DOHH2 (cell line): ENCODE measurements around the gene ANP32B.

Experiments
- H3F3A ChIP-seq: fragments of 200-600 bp; sonication (generic), shearing (Covaris generic); 2 replicates; pipeline ENCODE4 v1.6.0; 2016; ENCODE audit warnings: antibody characterized with exemption, mild to moderate bottlenecking; ENCODE audit not compliant: control insufficient read depth, insufficient read depth
- H3K27ac ChIP-seq: fragments of 200-600 bp; sonication (generic); 2 replicates; pipeline ENCODE4 v1.5.1; 2014; ENCODE audit warnings: low read depth, mild to moderate bottlenecking, low read length, moderate library complexity
- H3K27me3 ChIP-seq: fragments of 200-600 bp; sonication (generic); 2 replicates; pipeline ENCODE4 v1.6.1; 2014; ENCODE audit warnings: mild to moderate bottlenecking, low read length, mixed read lengths; ENCODE audit not compliant: control insufficient read depth
- H3K36me3 ChIP-seq: fragments of 200-600 bp; sonication (generic); 2 replicates; pipeline ENCODE4 v1.6.1; 2014; ENCODE audit warnings: mild to moderate bottlenecking, low read length, moderate library complexity, mixed read lengths; ENCODE audit not compliant: control insufficient read depth
- H3K4me1 ChIP-seq: fragments of 200-600 bp; sonication (generic); 2 replicates; pipeline ENCODE4 v1.6.1; 2014; ENCODE audit warnings: mild to moderate bottlenecking, low read length, mixed read lengths; ENCODE audit not compliant: control insufficient read depth
- H3K4me2 ChIP-seq: fragments of 200-600 bp; sonication (generic); 2 replicates; pipeline ENCODE4 v1.6.0; 2014; ENCODE audit warnings: mild to moderate bottlenecking, low read length, moderate library complexity
- H3K4me3 ChIP-seq: fragments of 200-600 bp; sonication (generic); 2 replicates; pipeline ENCODE4 v1.5.1; 2014; ENCODE audit warnings: mild to moderate bottlenecking, low read length, mixed read lengths
- H3K79me2 ChIP-seq: fragments of 200-600 bp; sonication (generic); 2 replicates; pipeline ENCODE4 v1.6.1; 2014; ENCODE audit warnings: mild to moderate bottlenecking, low read length, mixed read lengths; ENCODE audit not compliant: control insufficient read depth
- H3K9me2 ChIP-seq: fragments of 200-600 bp; sonication (generic); replicated peaks from 2 replicates; pipeline ENCODE4 v1.6.1; 2014; ENCODE audit warnings: mild to moderate bottlenecking, low read length, mixed read lengths; ENCODE audit not compliant: control insufficient read depth
- H3K9me3 ChIP-seq: fragments of 200-600 bp; sonication (generic); 2 replicates; pipeline ENCODE4 v1.6.1; 2014; ENCODE audit warnings: antibody characterized with exemption, low read length, mixed read lengths; ENCODE audit not compliant: control insufficient read depth, insufficient read depth
- H4K20me1 ChIP-seq: fragments of 200-600 bp; sonication (generic); 2 replicates; pipeline ENCODE4 v1.6.0; 2014; ENCODE audit warnings: low read depth, mild to moderate bottlenecking, antibody characterized with exemption, low read length, moderate library complexity; ENCODE audit not compliant: control insufficient read depth, insufficient read depth
- CTCF ChIP-seq: fragments of 200-600 bp; sonication (generic); IDR thresholded peaks from one replicate; pipeline ENCODE4 v1.5.1; 2014; ENCODE audit warnings: antibody characterized with exemption, mild to moderate bottlenecking, low read depth, low read length; ENCODE audit not compliant: poor library complexity, severe bottlenecking
- EZH2phosphoT487 ChIP-seq: fragments of 200-600 bp; sonication (generic); IDR thresholded peaks from 2 replicates; pipeline ENCODE4 v1.6.1; 2017; ENCODE audit warnings: borderline replicate concordance, mild to moderate bottlenecking, antibody characterized with exemption, low read length, moderate library complexity, mixed read lengths

The ANP32B gene

GRCh38 chr9:98020476-98021145 lies 37.5 kb downstream of the ANP32B start:
- H3K9me2 ChIP-seq, result no peaks in the 10 kb centered on the region
- H3K27me3 ChIP-seq, result no peaks in the 10 kb centered on the region
- no peak overlapping the region for H3K4me2 ChIP-seq
- H4K20me1 ChIP-seq, result no peaks in the 10 kb centered on the region
- peaks cover 56% of the 10 kb centered on the region for H3F3A ChIP-seq
- H3K27ac ChIP-seq, result no peak overlapping the region
- no peak overlapping the region for H3K4me3 ChIP-seq
- H3K36me3 ChIP-seq, result peaks cover 58% of the 10 kb centered on the region
- TF ChIP-seq EZH2phosphoT487 (no peak), CTCF (no peak)
- no peaks in the 10 kb centered on the region for H3K9me3 ChIP-seq
- H3K4me1 ChIP-seq, result peaks cover 21% of the 10 kb centered on the region
- no peaks in the 10 kb centered on the region for H3K79me2 ChIP-seq

GRCh38 chr9:98021306-98022040 lies 38.3 kb downstream of the ANP32B start:
- no peaks in the 10 kb centered on the region for H3K9me2 ChIP-seq
- H4K20me1 ChIP-seq, result no peaks in the 10 kb centered on the region

GRCh38 chr9:98022447-98022846 lies 39.3 kb downstream of the ANP32B start:
- Histone ChIP-seq H3K4me3 (no peak overlapping the region), H3K27ac (no peak overlapping the region), H4K20me1 (no peaks in the 10 kb centered on the region), H3K27me3 (no peaks in the 10 kb centered on the region), H3K79me2 (no peaks in the 10 kb centered on the region), H3F3A (peaks cover 39% of the 10 kb centered on the region), H3K4me2 (no peak overlapping the region), H3K4me1 (peaks cover 21% of the 10 kb centered on the region), H3K36me3 (peaks cover 39% of the 10 kb centered on the region), H3K9me2 (no peaks in the 10 kb centered on the region), H3K9me3 (no peaks in the 10 kb centered on the region)
- no peak for TF ChIP-seq EZH2phosphoT487
- TF ChIP-seq CTCF, result no peak

More at GRCh38 chr9:98021306-98022040, 38.3 kb downstream of the ANP32B start:
- Histone ChIP-seq H3K27me3 (no peaks in the 10 kb centered on the region), H3F3A (peaks cover 48% of the 10 kb centered on the region), H3K27ac (no peak overlapping the region), H3K36me3 (peaks cover 49% of the 10 kb centered on the region), H3K4me3 (no peak overlapping the region), H3K9me3 (no peaks in the 10 kb centered on the region), H3K79me2 (no peaks in the 10 kb centered on the region), H3K4me1 (peaks cover 21% of the 10 kb centered on the region), H3K4me2 (no peak overlapping the region)
- TF ChIP-seq EZH2phosphoT487 (no peak), CTCF (no peak)
